ENCODE results near the gene RBMS1.
"Not testable (repeated sequence)": the region's sequence is repeated elsewhere in the genome, so short reads cannot be mapped to it uniquely, and the experiment has no call there.

RBMS1 gene

DNA sequence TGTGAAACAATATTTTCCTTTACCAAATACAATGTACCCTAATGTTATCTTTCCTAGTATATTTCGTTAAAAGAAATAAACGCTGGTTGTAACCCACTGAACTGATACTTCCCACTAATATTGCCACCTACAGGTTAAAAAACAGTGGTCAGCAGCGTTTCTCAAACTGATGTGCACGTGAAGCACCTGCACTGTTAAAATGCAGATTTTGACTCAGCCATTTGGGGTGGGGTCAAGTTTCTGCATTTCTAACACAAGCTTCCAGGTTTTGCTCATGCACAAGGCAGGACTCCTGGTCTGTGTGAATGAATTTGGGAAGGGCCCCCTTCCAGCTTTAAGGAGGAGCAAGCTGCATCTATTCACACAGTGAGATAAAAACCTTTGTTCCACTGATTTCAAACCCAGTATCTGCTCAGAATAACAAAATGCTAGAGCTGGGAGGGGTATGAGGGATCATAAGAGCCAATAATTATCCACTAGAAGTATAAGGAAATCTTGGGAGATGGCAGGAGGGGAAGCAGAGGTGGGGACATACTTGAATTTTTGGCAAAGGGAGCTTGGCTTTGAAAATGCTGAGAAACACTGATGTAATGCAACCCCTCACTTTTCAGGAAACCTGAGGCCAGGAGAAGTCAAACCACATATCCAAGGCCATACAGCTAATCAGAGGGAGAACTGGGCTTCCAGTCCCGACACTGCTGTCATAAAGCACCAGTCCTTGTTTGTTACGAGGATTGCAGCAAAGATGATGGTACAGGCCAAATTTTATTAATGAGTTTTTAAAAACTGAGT is 116.2 kb downstream of the RBMS1 start:
- no peak for DNase-seq

DNA sequence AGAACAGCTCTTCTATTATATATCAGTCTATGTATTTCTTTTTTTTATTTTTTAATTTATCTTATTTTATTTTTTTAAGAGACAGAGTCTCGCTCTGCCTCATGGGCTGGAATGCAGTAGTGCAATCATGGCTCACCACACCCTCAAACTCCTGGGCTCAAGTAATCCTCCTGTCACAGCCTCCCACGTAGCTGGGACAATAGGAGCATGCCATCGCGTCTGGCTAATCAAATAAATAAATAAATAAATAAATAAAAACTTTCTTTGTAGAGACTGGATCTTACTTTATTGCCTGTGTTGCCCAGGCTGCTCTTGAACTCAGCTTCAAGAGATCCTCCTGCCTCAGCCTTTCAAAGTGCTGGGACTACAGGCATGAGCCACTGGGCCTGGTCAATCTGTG is 117.0 kb downstream of the RBMS1 start:
- DNase-seq: no peak

DNA sequence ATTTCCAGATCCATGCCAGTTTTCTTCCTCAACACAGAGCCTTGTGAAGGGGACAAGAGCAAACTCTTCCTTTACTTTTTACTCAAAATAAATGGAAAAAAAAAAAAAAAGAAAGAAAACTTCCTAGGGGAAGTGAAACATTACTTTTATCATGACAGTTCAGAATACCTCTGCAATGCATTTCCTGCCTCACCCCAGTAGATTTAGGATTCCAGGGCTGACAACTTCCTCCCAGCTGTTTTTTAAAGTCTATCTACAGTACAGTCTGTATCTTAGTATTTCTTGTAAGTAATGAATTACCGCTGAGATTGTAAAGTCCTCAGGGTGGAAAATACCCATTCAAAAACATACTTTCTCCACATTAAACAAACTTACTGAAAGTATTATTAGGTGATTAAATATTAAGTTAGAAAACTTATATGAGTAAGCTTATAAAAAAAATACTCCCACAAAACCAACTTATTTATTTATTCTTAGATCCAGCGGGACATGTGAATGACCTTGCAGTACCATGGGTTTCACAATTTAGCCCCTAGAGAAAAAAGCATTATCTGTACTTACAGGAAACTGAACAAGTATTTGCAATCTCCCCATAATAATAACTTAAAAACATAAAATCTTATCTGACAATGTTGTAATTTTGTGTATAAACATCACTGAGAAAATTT is 117.7 kb downstream of the RBMS1 start:
- DNase-seq: peak; percentile 31

DNA sequence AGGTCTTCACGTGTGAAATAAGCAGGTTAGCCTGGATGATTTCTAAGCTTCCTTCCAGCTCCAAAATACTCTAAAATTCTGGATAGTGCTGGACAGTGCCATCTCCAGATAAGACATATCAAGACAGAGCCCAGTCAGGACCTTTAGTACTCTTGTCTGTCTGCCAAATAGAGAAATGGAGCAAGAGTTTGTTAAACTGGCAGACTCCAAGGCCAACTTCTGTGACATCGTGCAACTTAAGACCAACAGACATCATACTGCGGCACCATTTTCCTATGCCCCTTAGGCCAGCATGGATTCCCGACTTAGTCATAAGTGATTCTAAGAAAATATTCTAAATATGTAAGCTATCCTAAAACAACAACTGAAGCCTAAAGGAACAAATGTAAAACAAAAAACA is 118.6 kb downstream of the RBMS1 start:
- DNase-seq: no peak

DNA sequence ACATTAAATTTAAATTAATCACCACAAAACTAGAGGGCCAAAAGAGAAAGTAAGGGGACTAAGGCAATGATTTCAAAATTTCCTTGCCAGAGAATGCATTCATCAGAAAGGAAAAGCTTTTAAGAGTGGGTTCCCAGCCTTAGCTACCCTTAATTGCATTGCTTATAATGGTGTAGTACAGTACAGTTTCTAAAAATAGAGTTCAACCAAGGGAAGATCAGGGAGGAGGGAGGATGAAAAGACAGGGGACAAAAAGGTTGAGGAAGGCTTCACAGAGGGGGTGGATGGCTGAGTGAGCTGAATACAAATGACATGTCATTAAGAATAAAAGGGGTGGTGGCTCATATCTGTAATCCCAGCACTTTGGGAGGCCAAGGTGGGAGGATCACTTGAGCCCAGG is 119.9 kb downstream of the RBMS1 start:
- DNase-seq: no peak

DNA sequence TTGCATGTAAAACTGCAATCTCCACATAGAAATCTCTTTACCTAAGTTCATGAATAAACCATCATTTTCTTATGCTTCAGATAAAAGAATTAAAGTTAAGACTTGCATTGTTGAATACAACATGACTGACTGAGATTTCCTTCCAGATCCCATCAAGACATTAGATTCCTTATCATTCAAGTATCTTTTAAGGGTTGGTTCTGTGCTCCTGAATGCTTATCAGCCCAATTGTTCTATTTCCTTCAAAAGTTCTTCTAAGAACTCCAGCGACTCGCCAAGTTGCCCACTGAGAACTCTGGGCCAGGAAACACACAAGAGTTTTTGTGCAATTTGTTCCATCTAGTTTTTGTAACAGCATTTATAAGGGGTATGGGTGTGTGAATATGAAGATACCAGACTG is 120.3 kb downstream of the RBMS1 start:
- DNase-seq: peak; percentile 23

DNA sequence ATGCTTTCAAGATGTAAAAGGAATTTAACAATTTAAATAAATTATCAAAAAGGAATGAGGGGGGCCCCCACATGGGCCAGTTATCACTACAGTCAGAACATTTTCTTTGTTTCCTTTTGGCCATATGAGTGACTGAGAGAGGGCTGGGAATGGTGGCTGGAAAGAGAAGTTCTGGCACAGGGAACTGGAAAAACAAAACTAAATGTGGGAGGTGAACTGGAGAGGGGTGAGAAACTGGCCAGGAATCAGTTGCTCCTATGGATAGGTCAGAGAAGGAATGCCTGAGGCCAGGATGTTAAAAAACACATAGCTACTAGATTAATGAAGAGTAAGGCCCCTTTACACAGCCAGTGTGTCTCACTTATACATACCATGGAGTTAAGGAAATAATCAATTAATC is 121.0 kb downstream of the RBMS1 start:
- no peak for DNase-seq

DNA sequence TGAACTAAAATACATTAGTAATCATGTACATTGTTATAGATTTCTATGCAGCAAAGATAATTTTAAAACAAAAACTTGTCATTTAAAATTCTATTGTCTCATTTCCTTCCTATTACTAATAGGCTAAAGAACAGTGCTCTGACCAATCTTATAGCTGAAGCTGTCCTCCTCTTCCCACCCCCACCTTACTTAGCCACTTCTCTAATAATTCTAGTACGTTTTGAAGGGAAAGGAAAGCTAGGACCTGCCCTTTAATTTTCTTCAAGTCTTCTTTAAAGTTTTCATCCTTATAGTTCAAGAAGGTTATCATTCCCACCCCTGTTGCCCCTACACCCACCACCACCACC is 121.6 kb downstream of the RBMS1 start:
- no peak for DNase-seq

DNA sequence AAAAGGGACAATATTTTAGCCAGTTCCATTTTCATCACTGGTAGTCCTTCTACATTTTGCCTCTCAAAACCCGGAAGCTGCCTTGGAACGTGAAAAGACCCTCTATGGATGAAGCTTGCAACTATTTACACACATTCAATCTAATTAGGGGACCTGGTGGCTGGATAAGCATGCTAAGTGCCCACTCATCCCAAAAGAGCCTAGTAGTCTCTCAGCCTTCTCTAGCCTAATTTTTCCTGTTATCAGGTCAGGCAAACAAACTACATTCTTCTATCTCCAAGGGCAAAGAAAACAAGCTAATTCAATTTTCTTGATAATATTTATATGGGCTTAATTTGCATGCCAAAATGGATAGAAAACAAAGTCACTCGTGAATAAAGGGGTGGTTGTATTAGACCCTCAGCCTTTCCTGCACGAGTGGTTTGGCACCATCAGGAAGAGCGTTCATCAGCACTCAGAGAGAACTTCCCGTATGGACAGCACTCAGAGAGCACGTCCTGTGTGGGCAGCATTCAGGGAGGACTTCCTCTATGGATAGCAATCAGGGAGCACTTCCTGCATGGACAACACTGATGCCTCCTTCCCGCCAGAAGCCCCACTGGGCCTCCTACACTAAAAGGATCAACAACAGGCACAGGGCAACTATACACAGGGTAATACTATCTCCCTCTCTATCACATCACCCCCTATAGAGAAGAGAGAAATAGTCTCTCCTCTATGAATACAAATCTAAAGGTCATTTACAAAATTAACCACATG is 122.2 kb downstream of the RBMS1 start:
- DNase-seq: peak; percentile 27

DNA sequence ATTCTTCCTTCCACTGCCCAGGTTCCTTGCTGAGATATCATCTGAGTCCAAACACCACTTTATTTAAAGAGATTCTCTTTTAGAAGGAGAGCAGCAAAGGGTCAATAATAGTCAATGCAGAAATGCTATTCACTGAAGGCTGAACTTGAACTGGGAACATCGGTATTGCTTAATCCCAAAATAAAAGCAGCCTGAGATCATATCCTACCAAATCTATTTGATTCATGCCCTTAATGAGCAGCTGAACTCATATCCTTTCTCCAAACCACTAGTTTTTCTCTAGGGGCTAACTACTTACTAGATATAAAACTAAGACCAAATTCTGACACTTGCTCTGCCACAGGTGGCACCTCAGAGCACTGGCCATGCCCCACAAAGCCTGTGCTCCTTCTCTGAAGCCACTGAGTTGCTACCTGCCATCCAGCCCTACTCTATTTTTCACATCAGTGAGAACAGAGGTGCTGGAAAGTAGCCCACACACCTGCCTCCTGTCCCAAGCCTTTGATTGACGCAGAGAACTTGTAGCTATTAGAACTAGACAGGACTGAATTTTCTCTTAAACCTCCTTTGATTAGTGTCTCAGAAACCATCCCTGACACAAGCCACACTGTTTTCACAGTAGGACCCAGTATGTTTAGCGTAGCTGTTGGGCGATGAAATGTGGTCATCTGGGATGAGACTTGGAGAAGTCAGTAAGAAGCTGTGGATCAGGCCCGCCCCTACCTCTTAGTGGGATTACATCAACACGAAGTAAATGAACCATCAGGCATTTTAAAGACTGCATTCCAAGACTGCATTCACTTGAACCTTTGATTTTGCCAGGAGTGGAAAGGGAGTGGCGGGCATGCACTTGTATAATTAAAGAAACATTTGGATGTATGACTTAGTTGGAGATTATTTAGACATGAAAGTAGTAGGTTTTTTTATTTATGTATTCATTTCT is 124.3 kb downstream of the RBMS1 start:
- no peak for DNase-seq

DNA sequence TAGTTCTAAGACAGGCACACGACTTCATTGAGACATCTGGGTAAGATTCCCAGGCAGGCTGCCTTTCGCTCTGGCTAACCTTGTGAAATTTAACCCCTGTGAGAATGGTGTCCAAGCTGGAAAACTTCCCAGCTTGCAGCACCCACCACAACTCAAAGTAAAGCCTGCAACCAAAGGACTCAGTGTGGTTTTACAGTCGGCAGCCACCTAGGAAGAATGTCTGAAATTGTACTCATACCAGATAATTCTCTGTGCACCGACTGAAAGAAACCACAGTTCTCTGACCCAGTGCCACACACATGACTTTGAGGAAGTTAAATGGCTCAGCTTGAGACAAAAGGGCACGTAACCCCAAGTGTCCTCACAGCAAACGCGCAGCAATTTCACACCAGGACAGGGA is 125.7 kb downstream of the RBMS1 start:
- peak; percentile 67 for DNase-seq

DNA sequence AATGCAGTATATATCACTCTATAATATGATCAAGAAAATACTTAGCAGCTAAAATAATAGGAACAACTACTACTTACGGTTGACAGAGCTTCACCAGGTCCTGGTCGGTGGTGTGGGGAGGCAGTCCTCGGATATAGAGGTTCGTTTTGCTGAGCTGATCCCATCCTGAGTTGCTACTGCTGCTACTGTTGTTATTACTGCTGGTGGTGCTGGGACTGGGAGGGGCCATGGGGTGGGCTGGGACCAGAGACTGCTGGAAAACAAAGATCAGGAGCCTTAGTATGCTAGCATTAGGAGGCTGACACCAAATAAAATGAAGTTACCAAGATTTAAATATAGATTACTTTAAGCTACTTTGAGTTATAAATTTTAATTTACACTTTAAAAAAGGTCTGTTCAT is 126.5 kb downstream of the RBMS1 start:
- not testable (repeated sequence) for DNase-seq

DNA sequence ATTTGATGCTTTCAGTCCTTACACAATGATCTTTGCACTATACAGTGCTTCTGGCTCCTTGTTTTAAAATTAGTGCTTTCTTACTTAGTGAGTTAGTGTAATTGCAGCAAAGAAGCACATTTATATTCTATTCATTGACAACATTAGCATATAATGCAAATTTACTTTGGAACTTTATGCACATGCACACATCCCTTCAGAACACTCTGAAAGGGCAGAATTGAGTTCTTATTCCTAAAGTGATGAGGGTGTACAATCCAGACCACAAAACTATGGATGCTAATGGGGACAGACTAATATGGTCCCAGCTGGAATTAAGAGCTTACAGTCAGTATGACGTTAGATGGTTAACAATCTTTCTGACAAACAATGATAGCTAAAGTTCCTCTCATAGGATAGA is 127.1 kb downstream of the RBMS1 start:
- DNase-seq: no peak

DNA sequence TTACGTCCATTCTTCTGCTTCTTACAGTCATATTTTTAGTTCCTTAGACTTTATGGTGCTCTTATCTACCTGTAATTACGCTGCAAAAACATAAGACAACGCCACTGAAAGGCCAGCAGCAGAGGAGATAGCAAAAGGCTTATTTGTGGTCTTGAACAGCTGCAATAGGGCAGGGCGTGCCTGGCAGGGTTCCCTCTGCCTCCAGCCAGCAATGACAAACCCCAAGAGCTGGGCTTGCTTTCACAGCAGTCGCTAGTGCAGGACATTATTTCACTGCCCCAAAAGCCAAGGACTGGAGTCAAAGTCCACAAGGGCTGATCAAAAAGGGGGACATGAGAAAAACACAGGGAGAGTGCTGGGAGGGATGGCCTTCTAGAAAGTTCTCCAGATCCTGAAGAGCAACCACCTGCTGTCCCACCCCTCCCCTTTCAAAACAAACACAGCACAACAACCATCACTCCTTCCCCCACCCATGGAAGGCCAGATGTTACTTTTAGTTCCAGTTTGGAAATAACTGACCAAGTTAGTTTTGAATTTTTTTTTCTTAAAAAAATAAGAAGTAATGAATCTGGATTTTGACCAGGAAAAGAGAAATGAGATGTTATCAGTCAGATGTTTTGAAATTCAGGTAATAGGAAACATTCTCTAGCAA is 127.8 kb downstream of the RBMS1 start:
- peak; percentile 43 for DNase-seq

DNA sequence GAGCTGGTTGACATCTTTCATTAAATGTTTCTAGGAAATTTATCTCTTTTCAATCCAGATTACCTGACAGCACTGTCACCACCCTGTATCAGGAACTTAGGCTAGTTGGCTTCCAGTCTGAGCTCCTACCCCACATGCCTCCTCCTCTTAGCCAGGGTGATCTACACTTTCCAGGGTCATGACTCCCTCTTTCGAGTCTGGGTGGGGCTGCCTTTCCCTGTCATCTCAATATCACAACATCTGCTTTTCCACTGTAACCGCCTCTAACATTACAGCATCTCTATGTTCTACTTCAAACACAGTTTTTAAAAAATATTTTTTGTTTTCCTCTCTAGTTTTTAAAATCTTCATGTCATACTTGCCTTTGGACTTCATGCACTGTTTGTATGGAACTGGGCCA is 129.2 kb downstream of the RBMS1 start:
- DNase-seq: no peak

DNA sequence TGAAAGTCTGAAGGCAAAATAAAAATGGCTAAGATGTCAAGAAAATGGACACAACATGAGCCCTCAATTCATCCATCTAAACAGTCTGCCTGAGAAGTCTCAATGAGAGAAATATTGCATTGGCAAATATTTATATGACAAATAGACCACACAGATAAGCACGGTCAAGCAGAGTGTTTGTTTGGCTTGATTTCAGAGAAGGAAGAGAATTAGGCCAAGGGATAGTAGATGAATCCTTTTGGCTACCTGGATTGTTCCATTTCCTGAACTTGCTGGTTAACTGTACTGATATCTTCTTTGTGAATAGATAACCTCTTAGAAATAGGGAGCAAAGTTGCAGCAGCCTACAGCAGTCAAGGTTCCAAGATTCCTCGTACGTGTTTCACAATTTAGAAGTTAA is 129.6 kb downstream of the RBMS1 start:
- no peak for DNase-seq

DNA sequence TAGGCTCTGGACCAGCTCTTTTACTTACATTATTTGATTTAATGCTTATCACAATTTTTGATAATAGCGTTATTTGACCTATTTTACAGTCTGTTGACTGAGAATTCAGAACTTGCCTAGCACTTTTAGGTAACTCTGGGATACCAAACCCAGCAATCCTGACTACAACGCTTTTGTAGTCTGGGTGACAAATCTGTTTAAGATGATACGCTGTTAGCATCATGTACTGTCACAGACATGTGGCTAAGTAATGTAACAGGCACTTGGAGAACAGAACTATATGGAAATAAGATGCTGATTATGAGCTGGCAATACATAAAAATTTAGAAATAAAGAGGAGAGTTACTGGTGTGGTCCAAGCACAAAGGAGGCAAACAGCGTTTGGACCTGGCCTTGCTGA is 130.6 kb downstream of the RBMS1 start:
- no peak for DNase-seq

DNA sequence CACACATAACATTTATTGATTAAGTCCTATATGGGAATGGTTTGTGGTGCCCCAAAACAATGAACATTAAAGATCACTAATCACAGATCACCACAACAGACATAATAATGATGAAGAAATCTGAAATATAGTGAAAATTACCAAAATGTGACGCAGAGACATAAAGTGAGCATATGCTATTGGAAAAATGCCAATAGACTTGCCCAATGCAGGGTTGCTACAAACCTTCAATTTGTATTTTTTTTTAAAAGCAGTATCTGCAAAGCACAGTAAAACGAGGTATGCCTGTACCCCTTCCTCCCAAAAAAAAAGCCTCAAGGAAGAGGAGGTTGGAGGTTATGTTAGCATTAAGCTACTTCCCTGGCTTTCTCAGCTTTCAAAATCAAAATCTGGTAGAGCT is 131.1 kb downstream of the RBMS1 start:
- no peak for DNase-seq

DNA sequence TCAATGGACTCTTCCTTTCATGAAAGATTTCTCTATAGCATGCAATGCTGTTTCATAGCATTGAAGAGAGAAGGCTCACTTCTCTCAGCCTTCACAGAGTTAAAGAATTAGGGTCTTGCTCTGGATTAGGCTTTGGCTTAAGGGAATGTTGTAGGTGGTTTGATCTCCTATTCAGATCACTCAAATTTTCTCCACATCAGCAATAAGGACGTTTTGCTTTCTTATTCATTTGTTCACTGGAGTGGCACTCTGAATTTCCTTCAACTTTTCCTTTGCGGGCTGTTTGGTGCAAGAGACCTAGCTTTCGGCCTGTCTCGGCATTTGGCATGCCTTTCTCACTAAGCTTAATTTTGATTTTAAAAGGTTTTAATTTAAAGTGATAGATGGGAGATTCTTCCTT is 131.6 kb downstream of the RBMS1 start:
- no peak for DNase-seq

DNA sequence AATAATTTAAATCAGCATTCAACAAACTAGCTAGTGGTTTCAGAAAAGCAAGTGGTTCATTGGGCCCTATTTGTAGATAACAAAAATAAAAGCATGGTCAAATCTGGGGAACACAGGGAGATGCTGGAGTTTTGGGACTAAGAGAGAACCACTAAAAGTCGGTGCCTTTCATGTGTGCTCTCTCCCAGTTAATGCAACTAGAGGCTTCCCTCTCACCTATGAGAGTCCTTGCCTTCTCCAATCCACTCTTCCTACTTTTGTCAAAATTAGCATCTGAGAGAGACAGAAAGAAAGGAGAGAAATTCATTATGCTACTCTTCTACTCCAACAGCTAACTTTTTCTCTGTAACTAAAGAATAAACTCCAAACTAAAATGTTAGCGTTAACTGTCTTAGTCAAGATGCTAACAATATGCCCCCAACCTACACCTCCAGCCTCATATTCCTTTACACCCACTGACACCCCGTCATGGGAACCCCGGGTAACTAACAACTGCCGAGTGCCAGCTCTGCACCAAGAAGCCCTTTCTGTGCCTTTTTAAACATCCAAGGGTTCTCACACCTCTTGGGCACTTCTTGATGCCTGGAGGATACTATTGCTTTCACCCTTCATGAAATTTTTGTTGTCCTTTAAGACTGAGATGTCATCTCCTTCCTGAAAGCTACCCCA is 133.4 kb downstream of the RBMS1 start:
- DNase-seq: no peak

DNA sequence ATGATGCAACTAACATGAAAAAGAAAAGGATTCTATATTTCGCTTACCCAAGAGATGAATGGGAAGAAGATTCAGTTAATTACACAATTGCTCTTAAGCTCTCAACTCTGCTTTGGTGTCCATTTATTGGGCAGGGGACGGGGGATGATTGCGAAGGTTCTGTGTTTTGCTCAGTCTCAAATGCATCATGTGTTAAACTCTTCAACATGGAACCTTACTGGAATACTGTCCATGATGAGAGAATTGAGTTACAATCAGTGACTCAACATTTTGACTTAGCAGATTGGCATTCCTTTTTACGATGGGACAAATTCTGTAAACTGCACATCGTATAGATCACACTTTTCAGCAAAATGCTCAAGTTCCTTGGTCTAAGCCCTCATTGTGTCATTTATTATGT is 135.6 kb downstream of the RBMS1 start:
- no peak for DNase-seq

DNA sequence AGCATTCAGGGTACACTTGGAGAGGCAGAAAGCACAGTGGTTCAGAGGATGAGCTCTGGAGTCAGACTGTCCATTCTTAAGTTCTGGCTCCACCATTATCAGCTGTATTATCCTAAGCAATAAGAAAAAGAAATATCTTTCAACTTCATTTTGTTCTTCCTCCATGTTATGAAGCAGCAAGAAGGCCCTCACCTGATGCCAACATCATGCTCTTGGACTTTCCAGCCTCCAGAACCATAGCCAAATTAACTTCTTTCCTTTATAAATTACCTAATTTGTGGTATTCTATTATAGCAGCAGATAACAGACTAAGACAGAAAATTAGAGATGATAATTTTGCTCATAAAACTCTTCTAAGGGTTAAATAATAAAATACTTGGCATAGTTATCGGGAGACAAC is 137.1 kb downstream of the RBMS1 start:
- no peak for DNase-seq

All from GF-D8 (cell line).